Skeletal muscle cell (primary cell): ENCODE data around the gene CBX8.
"Not testable (repeated sequence)": the region's sequence is repeated elsewhere in the genome, so short reads cannot be mapped to it uniquely, and the experiment has no call there.

ENCODE experiments used
- DNase-seq: peaks from one replicate; pipeline ENCODE4 v3.0.0-alpha.2; 2010; ENCODE audit warnings: low read depth
- H3K4me3 ChIP-seq: 2 replicates; pipeline ENCODE4 v1.5.1; 2011; ENCODE audit warnings: low read depth, mild to moderate bottlenecking, control low read depth, low read length, moderate library complexity

Gene CBX8

DNA sequence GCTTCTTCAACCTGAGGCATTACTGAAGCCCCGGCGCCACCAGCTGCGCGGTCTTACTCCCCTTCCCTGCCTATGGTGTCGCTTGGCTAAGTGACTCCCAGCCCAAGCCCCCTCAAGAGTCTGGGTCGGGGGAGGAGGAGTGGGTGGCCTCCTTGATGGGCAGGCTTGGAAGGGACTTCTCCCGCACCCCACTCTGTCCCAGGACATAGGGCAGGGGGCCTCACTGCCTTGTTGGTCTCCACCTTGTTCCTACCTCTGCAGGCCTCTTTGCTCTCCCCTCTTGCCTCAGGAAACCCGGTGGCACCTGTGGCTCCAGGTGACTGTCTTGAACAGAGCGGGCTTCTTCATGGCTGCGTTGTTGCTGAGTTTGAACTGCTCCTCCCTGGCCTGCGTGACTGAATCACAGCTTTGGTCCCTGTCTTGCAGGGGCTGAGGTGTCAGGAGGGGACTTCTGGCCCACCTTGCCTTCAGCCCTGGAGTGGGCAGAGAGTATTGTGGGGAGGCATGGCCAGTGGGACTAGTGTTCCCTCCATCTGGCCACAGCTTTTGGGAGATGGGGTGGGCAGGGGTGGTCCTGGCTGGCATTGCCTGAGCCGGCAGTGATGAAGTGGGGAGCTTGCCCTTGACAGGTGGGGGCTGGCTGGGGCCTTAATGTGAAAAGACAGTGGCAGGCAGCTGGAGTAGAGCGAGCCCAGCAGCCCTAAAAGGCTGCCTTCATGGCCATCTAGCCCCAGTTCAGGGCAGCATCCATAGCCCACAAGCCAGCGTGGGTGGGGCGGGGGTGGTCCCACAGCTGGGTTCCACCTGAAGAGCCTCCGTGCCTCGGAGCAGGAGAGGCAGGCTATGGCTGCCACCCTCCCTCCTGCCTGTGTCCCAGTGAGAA, 11.6 kb downstream of the CBX8 start:
- DNase-seq: no peak
- H3K4me3 ChIP-seq: no peak overlapping the region

DNA sequence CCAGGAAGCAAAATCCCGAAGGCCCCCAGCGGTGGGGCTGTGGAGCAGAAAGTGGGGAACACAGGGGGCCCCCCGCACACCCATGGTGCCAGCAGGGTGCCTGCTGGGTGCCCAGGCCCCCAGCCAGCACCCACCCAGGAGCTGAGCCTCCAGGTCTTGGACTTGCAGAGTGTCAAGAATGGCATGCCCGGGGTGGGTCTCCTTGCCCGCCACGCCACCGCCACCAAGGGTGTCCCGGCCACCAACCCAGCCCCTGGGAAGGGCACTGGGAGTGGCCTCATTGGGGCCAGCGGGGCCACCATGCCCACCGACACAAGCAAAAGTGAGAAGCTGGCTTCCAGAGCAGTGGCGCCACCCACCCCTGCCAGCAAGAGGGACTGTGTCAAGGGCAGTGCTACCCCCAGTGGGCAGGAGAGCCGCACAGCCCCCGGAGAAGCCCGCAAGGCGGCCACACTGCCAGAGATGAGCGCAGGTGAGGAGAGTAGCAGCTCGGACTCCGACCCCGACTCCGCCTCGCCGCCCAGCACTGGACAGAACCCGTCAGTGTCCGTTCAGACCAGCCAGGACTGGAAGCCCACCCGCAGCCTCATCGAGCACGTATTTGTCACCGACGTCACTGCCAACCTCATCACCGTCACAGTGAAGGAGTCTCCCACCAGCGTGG, 12.4 kb downstream of the CBX8 start:
- DNase-seq: no peak
- no peak overlapping the region for H3K4me3 ChIP-seq

DNA sequence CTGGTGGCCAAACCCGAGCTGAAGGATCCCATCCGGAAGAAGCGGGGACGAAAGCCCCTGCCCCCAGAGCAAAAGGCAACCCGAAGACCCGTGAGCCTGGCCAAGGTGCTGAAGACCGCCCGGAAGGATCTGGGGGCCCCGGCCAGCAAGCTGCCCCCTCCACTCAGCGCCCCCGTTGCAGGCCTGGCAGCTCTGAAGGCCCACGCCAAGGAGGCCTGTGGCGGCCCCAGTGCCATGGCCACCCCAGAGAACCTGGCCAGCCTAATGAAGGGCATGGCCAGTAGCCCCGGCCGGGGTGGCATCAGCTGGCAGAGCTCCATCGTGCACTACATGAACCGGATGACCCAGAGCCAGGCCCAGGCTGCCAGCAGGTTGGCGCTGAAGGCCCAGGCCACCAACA, 13.0 kb downstream of the CBX8 start:
- no peak for DNase-seq
- no peak overlapping the region for H3K4me3 ChIP-seq

DNA sequence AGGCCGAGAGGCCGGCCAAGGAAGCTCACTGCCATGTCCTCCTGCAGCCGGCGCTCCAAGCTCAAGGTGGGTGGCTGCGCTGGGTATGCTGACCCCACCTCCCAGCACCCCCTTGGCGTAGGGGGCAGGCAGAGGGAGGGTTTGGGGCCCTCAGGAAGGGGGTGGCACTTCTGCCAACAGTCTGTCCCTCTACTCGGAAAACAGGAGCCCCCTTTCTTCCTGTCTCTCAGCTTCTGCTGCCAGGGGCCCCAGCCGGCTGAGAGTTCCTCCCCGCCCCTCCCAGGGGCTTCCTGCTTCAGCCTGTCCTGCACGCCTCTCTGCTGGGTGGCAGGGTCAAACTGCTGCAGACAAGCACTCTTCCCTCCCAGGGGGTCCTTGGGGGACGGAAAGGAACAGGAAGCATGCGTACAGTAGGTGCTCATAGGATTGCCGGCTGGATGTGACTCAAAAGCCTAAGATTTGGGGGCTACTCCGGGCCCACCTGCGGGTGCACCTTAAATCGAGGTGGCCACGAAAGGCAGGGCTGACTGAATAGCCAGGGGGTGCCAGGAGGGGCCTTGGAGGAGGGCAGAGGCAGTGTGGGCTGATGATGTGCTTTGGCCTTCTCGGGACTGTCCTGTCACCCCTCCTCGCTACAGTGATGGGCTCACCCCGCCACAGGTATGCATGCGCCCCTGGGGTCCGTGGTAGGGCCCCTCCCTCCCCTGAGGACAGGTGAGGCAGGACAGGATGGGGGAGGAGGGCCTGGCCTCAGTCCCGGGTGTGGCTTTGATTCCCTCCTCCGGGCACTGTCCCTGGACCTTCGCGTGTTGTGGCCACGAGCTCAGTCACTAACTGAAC, 14.9 kb downstream of the CBX8 start:
- DNase-seq: no peak
- H3K4me3 ChIP-seq: no peak overlapping the region

DNA sequence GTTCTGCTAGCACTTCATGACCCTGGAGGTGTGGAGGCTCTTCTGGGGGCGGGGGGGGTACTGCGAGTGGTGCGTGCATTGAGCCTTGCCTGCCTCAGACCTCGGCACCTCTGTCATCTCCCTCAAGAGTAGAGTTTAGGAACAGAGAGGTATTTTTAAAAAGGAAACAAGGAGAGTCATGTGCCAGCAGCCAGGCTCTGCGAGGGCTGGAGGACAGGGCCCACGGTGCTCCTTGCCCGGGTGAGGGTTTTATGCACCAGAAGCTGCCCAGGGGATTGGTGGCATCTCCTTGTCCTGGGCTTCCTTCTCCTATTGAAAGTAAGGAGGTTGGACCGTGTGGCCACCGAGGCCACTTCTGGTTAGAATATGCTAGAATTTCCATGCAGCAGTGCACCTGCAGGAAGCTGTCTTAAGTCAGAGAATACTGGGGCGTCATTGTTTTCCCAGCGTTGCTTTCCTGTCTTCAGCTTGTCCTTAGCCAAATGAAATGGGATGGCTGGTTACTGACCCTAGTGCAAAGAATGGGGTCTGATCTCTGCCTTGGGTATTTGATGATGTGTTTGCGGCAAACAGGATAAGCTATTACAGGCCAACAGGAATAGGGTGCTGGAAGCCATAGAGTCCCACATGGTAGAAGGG, 15.7 kb downstream of the CBX8 start:
- no peak for DNase-seq
- no peak overlapping the region for H3K4me3 ChIP-seq

DNA sequence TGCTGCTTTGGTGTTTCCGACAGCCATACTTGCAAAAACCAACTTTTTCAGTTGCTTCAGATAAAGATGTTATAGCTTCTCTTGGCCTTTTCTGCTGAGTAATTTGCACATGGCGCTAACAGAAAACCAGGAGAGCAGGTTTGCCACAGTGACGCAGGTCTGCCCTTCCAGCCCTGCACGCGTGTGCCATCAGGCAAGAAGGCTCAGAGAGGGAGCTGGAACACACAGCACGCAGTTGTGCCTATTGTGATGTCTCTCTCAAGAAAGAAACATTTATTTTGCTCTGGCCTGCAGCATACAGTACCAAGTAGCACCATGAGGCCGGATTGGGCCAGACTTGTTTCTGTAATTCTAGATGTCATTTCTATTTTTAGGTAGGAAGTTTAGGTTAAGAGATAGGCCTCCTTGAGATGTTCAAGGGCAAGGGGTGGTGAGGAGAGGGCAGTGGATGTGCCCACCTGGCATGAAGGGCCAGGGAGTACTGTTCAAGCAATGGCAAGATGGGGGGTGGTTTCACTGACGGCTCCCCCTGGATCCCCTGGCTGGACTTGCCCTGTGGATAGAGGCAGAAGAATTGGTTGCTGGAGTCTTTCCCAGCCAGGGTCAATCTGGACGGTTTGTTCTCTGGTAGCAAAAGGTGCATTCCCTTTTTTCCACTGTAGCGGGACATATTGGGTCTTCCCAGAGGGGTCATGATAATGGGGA, 17.1 kb downstream of the CBX8 start:
- DNase-seq: no peak
- no peak overlapping the region for H3K4me3 ChIP-seq

DNA sequence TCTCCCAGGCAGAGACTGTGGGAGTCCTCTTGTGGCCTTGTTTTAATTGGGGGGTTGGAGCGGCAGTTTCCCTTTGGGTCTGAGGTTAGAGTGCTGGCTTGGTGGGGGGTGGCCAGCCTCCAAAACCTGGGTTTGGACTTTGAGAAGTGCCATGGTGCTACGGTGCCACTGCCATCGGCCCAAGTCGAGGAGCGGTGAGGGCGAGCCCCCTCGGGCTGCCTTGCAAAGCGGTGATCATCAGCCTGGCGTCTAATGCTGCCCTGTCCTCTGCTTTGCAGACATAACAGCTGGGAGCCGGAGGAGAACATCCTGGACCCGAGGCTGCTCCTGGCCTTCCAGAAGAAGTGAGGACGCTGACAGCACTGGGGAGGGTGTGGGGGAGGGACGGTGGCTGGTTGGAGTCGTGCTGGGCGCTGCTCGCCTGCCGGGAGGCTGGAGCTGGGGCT, 17.8 kb downstream of the CBX8 start:
- DNase-seq: no peak
- H3K4me3 ChIP-seq: peak overlapping the region; percentile 61

DNA sequence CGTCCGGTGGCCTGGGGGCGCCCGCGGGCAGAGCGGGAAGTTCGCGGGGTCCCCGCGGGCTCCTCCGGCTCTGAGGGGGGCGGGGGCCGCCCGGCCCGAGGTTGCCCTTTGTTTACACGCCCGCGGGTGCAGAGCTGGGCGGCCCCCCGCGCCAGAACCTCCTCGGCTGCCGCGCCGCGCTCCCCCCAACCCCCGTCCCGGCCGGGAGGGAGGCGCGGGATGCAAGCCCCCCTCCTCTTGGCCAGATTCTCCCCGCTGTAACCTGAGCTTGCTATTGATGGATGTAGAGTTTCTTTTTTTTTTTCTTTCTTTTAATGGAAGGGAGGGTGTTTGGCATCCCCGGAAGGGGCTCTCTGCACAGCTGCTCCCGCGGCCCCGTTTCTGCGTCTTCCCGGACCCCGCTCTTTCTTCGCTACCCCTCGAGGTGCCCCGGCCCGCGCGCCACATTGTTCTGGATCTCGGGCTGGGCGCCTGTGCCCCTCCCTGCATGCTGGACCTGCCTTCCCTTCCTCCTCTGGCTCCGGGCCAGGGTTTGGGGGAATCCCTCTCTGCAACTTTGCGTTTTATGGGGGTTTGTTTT, 18.3 kb downstream of the CBX8 start:
- peak overlapping the region; percentile 61 for H3K4me3 ChIP-seq
- no peak for DNase-seq

DNA sequence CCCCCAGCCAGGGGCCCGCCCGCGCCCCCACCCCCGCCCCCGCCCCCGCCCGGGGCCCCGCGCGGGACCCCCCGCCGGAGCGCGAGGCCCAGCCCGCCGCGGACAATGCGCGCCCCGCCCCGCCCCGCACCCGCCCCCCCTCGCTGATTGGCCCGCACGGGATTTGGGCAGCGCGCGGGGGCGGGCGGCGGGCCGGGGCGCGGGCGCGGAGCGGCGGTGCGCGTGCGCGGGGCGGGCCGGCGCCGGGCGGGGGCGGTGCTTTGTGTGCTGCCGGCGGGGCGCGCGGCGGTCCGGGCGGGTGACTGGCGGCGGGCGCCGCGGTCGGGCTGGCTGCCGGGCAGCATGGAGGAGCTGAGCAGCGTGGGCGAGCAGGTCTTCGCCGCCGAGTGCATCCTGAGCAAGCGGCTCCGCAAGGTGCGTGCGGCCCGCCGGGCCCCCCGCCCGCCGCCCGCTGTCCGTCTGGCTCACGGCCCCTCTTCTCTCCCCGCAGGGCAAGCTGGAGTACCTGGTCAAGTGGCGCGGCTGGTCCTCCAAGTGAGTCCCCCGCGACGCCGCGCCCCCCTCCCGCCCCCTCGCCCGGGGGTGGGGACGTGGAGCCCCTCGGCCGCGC, 18.9 kb downstream of the CBX8 start, which contains the start of gene CBX2:
CBX2 (plus strand) TSS at position 255 of the 610 bp plus-strand sequence; CDS start at position 343, 88 bp downstream.
- peak within 1 kb of the TSS; percentile 61 for H3K4me3 ChIP-seq
- DNase-seq: no peak

DNA sequence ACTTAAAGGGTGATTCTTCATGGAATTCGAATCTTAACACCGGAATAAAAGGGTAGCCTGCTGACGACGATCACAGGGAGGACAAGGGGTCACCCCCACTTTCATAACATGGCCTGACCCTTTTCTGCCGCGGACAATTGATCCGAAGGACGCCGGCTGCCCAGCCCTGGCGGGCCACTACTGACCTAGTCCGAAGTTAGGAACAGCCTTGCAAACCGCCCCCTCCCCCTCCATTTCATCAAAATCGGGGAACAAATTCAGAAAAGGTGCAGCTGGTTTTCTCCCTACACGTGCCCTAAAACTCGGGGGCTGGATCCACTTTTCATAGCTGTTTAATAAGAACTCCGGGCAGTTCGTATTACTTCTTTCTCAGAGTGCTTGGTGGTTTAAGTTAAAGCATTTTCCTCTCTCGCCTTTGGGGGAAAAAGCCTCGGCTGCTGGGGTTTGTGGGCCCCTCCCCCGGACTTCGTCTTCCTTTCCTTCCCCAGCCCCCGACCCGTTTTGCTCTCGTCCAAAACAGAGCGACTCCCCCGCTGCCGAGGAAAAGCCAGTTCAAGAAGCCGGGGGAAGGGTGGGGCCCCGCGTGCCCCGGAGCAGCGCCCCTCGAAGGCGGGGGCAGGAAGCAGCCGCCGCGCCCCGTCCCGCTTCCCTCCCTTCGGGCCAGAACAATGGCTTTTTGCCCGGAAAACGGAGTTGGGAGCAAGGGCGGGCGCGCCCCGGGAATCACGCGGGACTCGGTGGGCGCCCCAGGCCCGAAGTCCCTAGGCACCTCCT, 19.6 kb downstream of the CBX8 start:
- peak overlapping the region; percentile 52 for H3K4me3 ChIP-seq
- DNase-seq: no peak

DNA sequence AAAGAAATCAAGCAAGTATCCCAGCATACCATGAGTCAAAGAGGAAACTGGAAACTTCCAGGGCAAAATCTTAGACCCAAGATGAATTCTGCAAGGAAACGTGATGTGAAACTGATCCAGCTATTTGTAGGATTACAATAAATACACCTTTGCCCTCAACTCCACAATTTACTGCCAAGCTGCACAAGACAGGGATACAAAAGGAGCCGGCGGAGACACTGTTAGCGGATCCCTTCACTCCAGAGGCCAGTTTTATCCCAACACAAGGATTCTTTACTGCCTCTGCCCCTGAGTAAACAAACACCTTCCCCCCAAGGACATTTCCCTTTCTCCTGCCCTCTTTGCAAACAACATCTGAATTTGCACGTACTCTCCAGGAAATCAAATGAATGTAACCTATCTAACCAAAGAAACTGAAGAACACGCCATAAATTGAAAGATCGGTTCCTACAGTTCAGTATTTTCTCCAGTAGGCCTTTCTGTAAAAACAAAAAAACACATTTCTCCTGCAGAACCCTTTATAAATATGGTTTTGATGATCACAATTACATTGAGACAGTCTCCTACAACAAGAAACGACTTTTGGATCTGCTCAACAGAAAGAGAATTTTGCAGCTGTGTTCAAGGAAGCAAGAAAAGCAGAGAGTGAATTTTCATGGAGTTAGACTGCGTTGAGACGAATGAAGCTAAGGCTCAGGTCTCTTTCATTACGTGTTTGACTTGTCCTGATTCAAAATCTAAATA, 20.3 kb downstream of the CBX8 start:
- no peak for DNase-seq
- no peak overlapping the region for H3K4me3 ChIP-seq

DNA sequence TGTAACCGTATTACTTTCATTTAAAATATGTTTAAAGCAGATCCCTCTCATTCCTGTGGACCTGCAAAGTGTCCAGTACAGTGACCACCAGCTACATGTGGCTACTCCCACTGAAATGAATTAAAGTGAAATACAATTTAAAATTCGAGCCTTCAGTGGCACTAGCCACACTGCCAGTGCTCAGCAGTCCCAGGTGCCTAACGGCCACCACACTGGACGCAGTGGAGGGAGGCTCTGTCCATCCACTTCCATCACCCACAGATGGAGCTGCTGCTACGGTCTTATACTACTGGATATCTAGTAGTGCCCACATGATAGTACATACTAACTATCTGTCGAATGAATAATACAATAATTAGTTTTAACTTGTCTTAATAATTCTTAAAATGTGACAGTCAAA, 21.2 kb downstream of the CBX8 start:
- H3K4me3 ChIP-seq: no peak overlapping the region
- DNase-seq: no peak

DNA sequence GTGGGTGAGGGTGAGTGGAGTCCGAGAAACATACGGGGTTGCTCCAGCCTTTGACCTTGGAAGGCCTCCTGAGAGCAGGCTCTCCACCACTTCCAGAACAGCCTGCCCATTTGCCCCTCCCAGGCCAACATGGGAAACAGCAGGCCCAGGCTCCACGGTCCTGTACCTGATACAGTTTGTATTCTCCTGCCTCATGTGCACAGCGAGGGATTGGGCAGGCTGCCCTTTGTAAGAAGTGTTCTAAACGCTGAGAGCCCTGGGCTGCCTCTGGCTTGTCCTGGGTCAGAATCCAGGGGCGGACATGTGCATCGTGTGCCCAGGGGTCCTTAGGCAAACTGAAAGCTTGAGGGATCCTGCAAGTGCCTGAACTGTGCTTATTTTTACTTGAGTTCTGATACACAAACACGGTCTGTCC, 22.3 kb downstream of the CBX8 start:
- DNase-seq: no peak
- no peak overlapping the region for H3K4me3 ChIP-seq

DNA sequence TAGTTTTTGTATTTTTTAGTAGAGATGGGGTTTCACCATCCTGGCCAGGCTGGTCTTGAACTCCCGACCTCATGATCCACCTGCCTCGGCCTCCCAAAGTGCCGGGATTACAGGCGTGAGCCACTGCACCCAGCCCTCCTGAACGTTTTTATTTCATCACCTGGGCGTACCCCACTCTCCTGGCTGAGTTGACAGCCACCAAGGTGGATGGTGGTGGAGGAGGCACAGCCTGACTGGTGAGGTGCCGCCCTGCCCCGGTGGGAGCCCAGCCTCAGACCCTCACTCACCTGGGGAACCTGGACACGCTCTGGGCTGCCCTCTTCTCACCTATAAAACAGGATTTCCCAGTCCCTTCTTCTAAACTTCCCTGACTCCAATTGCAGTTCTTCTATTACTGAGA, 24.2 kb downstream of the CBX8 start:
- not testable (repeated sequence) for DNase-seq, H3K4me3 ChIP-seq

DNA sequence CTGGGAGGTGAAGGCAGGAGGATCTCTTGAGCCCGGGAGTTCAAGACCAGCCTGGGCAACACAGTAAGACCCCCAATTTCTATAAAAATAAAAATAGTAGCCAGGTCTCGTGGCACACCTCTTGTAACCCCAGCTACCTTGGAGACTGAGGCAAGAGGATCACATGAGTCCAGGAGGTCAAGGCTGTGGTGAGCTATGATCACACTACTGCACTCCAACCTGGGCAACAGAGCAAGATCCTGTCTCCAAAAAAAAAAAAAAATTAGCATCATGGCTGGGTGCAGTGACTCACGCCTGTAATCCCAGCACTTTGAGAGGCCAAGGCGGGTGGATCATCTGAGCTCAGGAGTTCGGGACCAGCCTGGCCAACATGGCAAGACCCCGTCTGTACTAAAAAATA, 25.6 kb downstream of the CBX8 start:
- no peak overlapping the region for H3K4me3 ChIP-seq
- DNase-seq: no peak

DNA sequence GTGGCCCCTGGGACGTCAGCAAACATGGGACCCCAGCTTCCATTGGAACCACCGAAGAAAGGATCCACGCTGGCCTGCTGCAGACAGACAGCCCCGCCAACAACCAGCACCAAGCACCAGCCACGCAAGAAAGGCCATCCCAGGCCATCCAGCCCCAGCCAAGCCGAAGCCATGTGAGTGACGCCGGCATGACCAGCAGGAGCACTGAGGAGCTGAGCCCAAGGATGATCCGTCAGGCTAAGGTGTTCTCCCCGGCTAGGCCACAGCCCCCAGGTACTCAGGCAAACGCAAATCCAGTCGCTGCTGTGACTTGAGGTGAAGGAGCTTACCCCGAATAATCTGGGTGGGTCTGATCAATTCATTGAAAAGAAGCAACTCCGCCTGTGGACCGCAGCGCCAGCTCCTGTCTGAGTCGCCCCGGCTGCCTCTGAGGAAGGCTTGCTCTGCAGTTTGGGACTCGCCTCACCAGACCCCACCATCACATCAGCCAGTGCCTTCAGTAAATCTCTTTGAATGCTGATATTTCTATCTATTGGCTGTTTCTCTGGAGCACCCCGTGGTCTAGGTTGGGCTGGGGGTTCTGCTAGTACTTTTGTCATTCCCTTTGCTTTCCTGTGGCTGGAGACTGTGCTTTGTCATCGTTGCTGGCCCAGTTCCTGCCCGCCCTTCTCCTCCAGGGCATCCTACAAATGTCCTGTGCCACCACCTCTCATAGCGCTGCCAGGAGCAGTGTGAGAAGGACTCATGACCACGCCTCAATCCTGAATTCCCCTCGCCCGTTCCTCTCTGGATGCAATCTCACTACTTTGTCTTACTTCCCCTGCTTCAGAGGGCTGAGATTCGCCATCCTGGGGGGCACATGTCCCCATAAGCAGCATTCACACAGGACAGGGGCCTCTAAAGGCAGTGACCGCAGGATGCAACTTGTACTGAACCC, 27.0 kb downstream of the CBX8 start:
- H3K4me3 ChIP-seq: no peak overlapping the region
- no peak for DNase-seq
